Gastroesophageal sphincter (tissue), 4 donors: ENCODE results near the gene LFNG. TPM values are rescaled to one million over a fixed set of nuclear protein-coding genes. Genes with fewer than 3 reads are reported as not detected.

Experiments used
- ATAC-seq: fragments of 150-250 bp; one replicate; pipeline ENCODE4 v1.9.1; 2016; ENCODE audit warnings: mild to moderate bottlenecking, moderate library complexity
- H3K27ac ChIP-seq, 4 donors: fragments of 200-600 bp; sonication (generic) in 3 of 4; 1 replicate in 3 of 4; 2 replicates in 1 of 4; pipeline ENCODE4 v1.5.1; 2016 to 2019
- H3K27me3 ChIP-seq: fragments of 200-600 bp; sonication (generic); one replicate; pipeline ENCODE4 v1.5.1; 2019
- H3K36me3 ChIP-seq, 2 donors: fragments of 200-600 bp; sonication (generic); one replicate each; pipeline ENCODE4 v1.5.1; 2019; ENCODE audit warnings: control low read depth in 1 of 2
- H3K4me1 ChIP-seq, 3 donors: fragments of 200-600 bp; sonication (generic); 1 replicate in 2 of 3; 2 replicates in 1 of 3; pipeline ENCODE4 v1.5.1; 2016 to 2019; ENCODE audit warnings: control low read depth in 2 of 3
- H3K4me3 ChIP-seq, 2 donors: fragments of 200-600 bp; sonication (generic); one replicate each; pipeline ENCODE4 v1.5.1; 2019; ENCODE audit warnings: mild to moderate bottlenecking in 1 of 2, moderate library complexity in 1 of 2
- H3K9me3 ChIP-seq, 3 donors: fragments of 200-600 bp; sonication (generic); one replicate each; pipeline ENCODE4 v1.5.1; 2017 to 2019; ENCODE audit warnings: control low read depth in 2 of 3
- CTCF ChIP-seq, 4 experiments: fragments of 200-600 bp in 2 of 4; fragments of 450-650 bp in 2 of 4; sonication (generic) in 1 of 4; IDR thresholded peaks; one replicate each; pipeline ENCODE4 v1.5.1; 2017 to 2019; ENCODE audit warnings: antibody characterized with exemption in 4 of 4, mild to moderate bottlenecking in 2 of 4, moderate library complexity in 2 of 4
- EP300 ChIP-seq: sonication (generic); formaldehyde crosslinking; IDR thresholded peaks from one replicate; pipeline ENCODE4 v1.6.1; 2017; ENCODE audit warnings: antibody characterized with exemption, mild to moderate bottlenecking
- POLR2A ChIP-seq, 2 donors: fragments of 450-650 bp; IDR thresholded peaks; one replicate each; pipeline ENCODE4 v1.6.1; 2017; ENCODE audit warnings: antibody characterized with exemption in 2 of 2, mild to moderate bottlenecking in 2 of 2, moderate library complexity in 1 of 2
- POLR2AphosphoS5 ChIP-seq: sonication (generic); formaldehyde crosslinking; IDR thresholded peaks from one replicate; pipeline ENCODE4 v1.6.1; 2017; ENCODE audit warnings: antibody characterized with exemption
- WGBS, 2 donors: methylation state at CpG; one replicate each; pipeline ENCODE4 v1.1.5; 2018; ENCODE audit warnings: low coverage in 1 of 2; 5-methylcytosine and 5-hydroxymethylcytosine counted together
- total RNA-seq, 4 donors: library from RNA; depleted of rRNA; stranded (reverse); fragments of >200 nt; gene quantifications; one replicate each; pipeline ENCODE4 v1.1.0, GENCODE V29; 2016

The LFNG gene
- total RNA-seq, 4 donors from 2014 or later, result 4.4 to 9.8 (median 8.4) TPM

GRCh38 chr7:2497500-2498336 lies 21.9 kb upstream of the LFNG start:
- Histone ChIP-seq H3K36me3 (no peaks in the 10 kb centered on the region), H3K4me1 (peaks cover 0 to 36% (median 0%) of the 10 kb centered on the region in 3 donors), H3K27me3 (peaks cover 92% of the 10 kb centered on the region), H3K27ac (no peak overlapping the region), H3K9me3 (no peaks in the 10 kb centered on the region), H3K4me3 (no peak overlapping the region)
- TF ChIP-seq CTCF (IDR thresholded peaks at IDR 0.05) (no peak), POLR2AphosphoS5 (no peak), EP300 (no peak), POLR2A (IDR thresholded peaks at IDR 0.05) (no peak)
- ATAC-seq, result no peak
- 20 to 28% methylated on average over 1 to 6 of the region's 25 CpGs for WGBS, 2 donors

GRCh38 chr7:2498708-2499107 lies 20.9 kb upstream of the LFNG start:
- TF ChIP-seq EP300 (no peak), POLR2A (IDR thresholded peaks at IDR 0.05) (no peak), POLR2AphosphoS5 (no peak), CTCF (IDR thresholded peaks at IDR 0.05) (no peak)
- ATAC-seq, result no peak
- H3K4me1 ChIP-seq, result peaks cover 0 to 34% (median 0%) of the 10 kb centered on the region in 3 donors
- H3K36me3 ChIP-seq, result no peaks in the 10 kb centered on the region
- H3K27ac ChIP-seq, result no peak overlapping the region
- no peak overlapping the region for H3K4me3 ChIP-seq
- WGBS, 2 donors, result 76% methylated on average over 3 of the region's 6 CpGs; no CpG with 5 or more reads in 1 of the 2 donors
- H3K9me3 ChIP-seq, result no peaks in the 10 kb centered on the region
- H3K27me3 ChIP-seq, result peaks cover 84% of the 10 kb centered on the region

GRCh38 chr7:2499181-2499580 lies 20.4 kb upstream of the LFNG start:
- Histone ChIP-seq H3K9me3 (no peaks in the 10 kb centered on the region), H3K36me3 (no peaks in the 10 kb centered on the region), H3K4me1 (peaks cover 0 to 30% (median 0%) of the 10 kb centered on the region in 3 donors), H3K27me3 (peaks cover 79% of the 10 kb centered on the region), H3K27ac (no peak overlapping the region), H3K4me3 (no peak overlapping the region)
- no peak for TF ChIP-seq POLR2AphosphoS5
- no peak for TF ChIP-seq POLR2A (IDR thresholded peaks at IDR 0.05)
- no peak for TF ChIP-seq CTCF (IDR thresholded peaks at IDR 0.05)
- TF ChIP-seq EP300, result no peak
- ATAC-seq, result no peak
- WGBS, 2 donors, result 79 to 100% methylated on average over 2 to 5 of the region's 7 CpGs

GRCh38 chr7:2499719-2500430 lies 19.7 kb upstream of the LFNG start:
- Histone ChIP-seq H3K27ac (no peak overlapping the region), H3K27me3 (peaks cover 72% of the 10 kb centered on the region), H3K4me3 (no peak overlapping the region), H3K9me3 (no peaks in the 10 kb centered on the region), H3K4me1 (peaks cover 0 to 23% (median 0%) of the 10 kb centered on the region in 3 donors), H3K36me3 (no peaks in the 10 kb centered on the region)
- 93% methylated on average over 5 of the region's 27 CpGs; no CpG with 5 or more reads in 1 of the 2 donors for WGBS, 2 donors
- no peak for ATAC-seq
- TF ChIP-seq EP300 (no peak), POLR2A (IDR thresholded peaks at IDR 0.05) (no peak), CTCF (IDR thresholded peaks at IDR 0.05) (no peak), POLR2AphosphoS5 (no peak)
